Large intestine (tissue), 3 donors: ENCODE data around the gene ACBD6. TPM values are rescaled to one million over a fixed set of nuclear protein-coding genes. Genes with fewer than 3 reads are reported as not detected.

Experiments
- DNase-seq, 2 donors: peaks; one replicate each; pipeline versions ENCODE4 v3.0.0 to v3.0.0-alpha.2; 2013
- H3K27ac ChIP-seq: one replicate; pipeline ENCODE4 v1.5.1; 2013; ENCODE audit warnings: low read length
- H3K27me3 ChIP-seq: 2 replicates; pipeline ENCODE4 v1.6.1; 2013; ENCODE audit warnings: low read length; ENCODE audit not compliant: control insufficient read depth, insufficient read depth
- H3K36me3 ChIP-seq: 2 replicates; pipeline ENCODE4 v1.6.1; 2013; ENCODE audit warnings: low read length; ENCODE audit not compliant: control insufficient read depth, insufficient read depth
- H3K4me1 ChIP-seq: one replicate; pipeline ENCODE4 v1.6.1; 2013; ENCODE audit warnings: low read length; ENCODE audit not compliant: control insufficient read depth, insufficient read depth
- H3K4me3 ChIP-seq: one replicate; pipeline ENCODE4 v1.5.1; 2013; ENCODE audit warnings: low read length
- H3K9me3 ChIP-seq: one replicate; pipeline ENCODE4 v1.6.1; 2013; ENCODE audit warnings: mild to moderate bottlenecking, low read depth, low read length, moderate library complexity; ENCODE audit not compliant: control insufficient read depth
- WGBS: methylation state at CpG from one replicate; pipeline ENCODE4 v1.1.5; 2013; ENCODE audit warnings: low lambda C conversion rate; ENCODE audit not compliant: insufficient coverage; 5-methylcytosine and 5-hydroxymethylcytosine counted together
- polyA plus RNA-seq: library from polyadenylated mRNA; unstranded; fragments of 120-200 nt; gene quantifications from one replicate; pipeline ENCODE4 v1.2.1, GENCODE V29; 2013

Gene ACBD6
- polyA plus RNA-seq, 1 donor: 53.9 TPM

- DNase-seq: no peak
- WGBS: no CpG with 5 or more reads among the region's 3 CpGs
- no peak overlapping the region for H3K4me3 ChIP-seq
Observed at GRCh38 chr1:180310095-180310494, 192.3 kb downstream of the ACBD6 start.

GRCh38 chr1:180309338-180309737 is 193.0 kb downstream of the ACBD6 start:
- no peaks in the 10 kb centered on the region for H3K9me3 ChIP-seq
- H3K27me3 ChIP-seq: no peaks in the 10 kb centered on the region
- peak overlapping the region; percentile 36 for H3K27ac ChIP-seq
- peak in 1 of 2 donors; percentile 25 for DNase-seq
- peaks cover 6% of the 10 kb centered on the region for H3K36me3 ChIP-seq
- no CpG with 5 or more reads among the region's 1 CpG for WGBS
- H3K4me3 ChIP-seq: no peak overlapping the region
- H3K4me1 ChIP-seq: no peaks in the 10 kb centered on the region

More at GRCh38 chr1:180310095-180310494, 192.3 kb downstream of the ACBD6 start:
- no peaks in the 10 kb centered on the region for H3K27me3 ChIP-seq
- H3K27ac ChIP-seq: no peak overlapping the region
- H3K36me3 ChIP-seq: peaks cover 6% of the 10 kb centered on the region
- no peaks in the 10 kb centered on the region for H3K4me1 ChIP-seq
- H3K9me3 ChIP-seq: no peaks in the 10 kb centered on the region

GRCh38 chr1:180301135-180301742 is 201.1 kb downstream of the ACBD6 start:
- H3K27ac ChIP-seq: no peak overlapping the region
- H3K36me3 ChIP-seq: peaks cover 2% of the 10 kb centered on the region
- H3K4me3 ChIP-seq: no peak overlapping the region
- H3K27me3 ChIP-seq: no peaks in the 10 kb centered on the region
- no peaks in the 10 kb centered on the region for H3K9me3 ChIP-seq
- WGBS: no CpG with 5 or more reads among the region's 2 CpGs
- no peak for DNase-seq
- H3K4me1 ChIP-seq: peaks cover 2% of the 10 kb centered on the region

GRCh38 chr1:180299479-180300221 is 202.7 kb downstream of the ACBD6 start:
- H3K36me3 ChIP-seq: peaks cover 2% of the 10 kb centered on the region
- H3K27me3 ChIP-seq: no peaks in the 10 kb centered on the region
- H3K9me3 ChIP-seq: no peaks in the 10 kb centered on the region
- 100% methylated on average over 1 of the region's 7 CpGs for WGBS
- no peak overlapping the region for H3K4me3 ChIP-seq
- no peak overlapping the region for H3K27ac ChIP-seq
- no peak for DNase-seq
- peaks cover 2% of the 10 kb centered on the region for H3K4me1 ChIP-seq

GRCh38 chr1:180295999-180296398 is 206.4 kb downstream of the ACBD6 start:
- DNase-seq: no peak
- Histone ChIP-seq H3K36me3 (peaks cover 2% of the 10 kb centered on the region), H3K4me3 (no peak overlapping the region), H3K27ac (no peak overlapping the region), H3K4me1 (peaks cover 2% of the 10 kb centered on the region), H3K27me3 (no peaks in the 10 kb centered on the region), H3K9me3 (no peaks in the 10 kb centered on the region)
- no CpG with 5 or more reads among the region's 1 CpG for WGBS

- Histone ChIP-seq H3K27ac (no peak overlapping the region), H3K4me1 (peaks cover 2% of the 10 kb centered on the region), H3K27me3 (no peaks in the 10 kb centered on the region), H3K9me3 (no peaks in the 10 kb centered on the region), H3K4me3 (no peak overlapping the region), H3K36me3 (peaks cover 2% of the 10 kb centered on the region)
- no peak for DNase-seq
- WGBS: 100% methylated on average over 1 of the region's 2 CpGs
Observed at GRCh38 chr1:180294711-180295110, 207.7 kb downstream of the ACBD6 start.

- H3K27ac ChIP-seq: no peak overlapping the region
Observed at GRCh38 chr1:180291004-180291403, 211.4 kb downstream of the ACBD6 start.

GRCh38 chr1:180290265-180291001 is 211.9 kb downstream of the ACBD6 start:
- DNase-seq: no peak
- H3K27ac ChIP-seq: no peak overlapping the region
- H3K9me3 ChIP-seq: no peaks in the 10 kb centered on the region
- H3K36me3 ChIP-seq: peaks cover 6% of the 10 kb centered on the region
- H3K4me1 ChIP-seq: no peaks in the 10 kb centered on the region
- H3K4me3 ChIP-seq: no peak overlapping the region
- no peaks in the 10 kb centered on the region for H3K27me3 ChIP-seq
- 100% methylated on average over 2 of the region's 6 CpGs for WGBS

More at GRCh38 chr1:180291004-180291403, 211.4 kb downstream of the ACBD6 start:
- no peaks in the 10 kb centered on the region for H3K9me3 ChIP-seq
- WGBS: no CpG with 5 or more reads among the region's 1 CpG
- no peak overlapping the region for H3K4me3 ChIP-seq
- no peaks in the 10 kb centered on the region for H3K27me3 ChIP-seq
- H3K36me3 ChIP-seq: peaks cover 6% of the 10 kb centered on the region
- no peaks in the 10 kb centered on the region for H3K4me1 ChIP-seq
- DNase-seq: no peak

GRCh38 chr1:180288940-180289339 is 213.4 kb downstream of the ACBD6 start:
- Histone ChIP-seq H3K36me3 (peaks cover 9% of the 10 kb centered on the region), H3K4me3 (no peak overlapping the region), H3K9me3 (no peaks in the 10 kb centered on the region), H3K27ac (no peak overlapping the region), H3K4me1 (no peaks in the 10 kb centered on the region), H3K27me3 (no peaks in the 10 kb centered on the region)
- DNase-seq: no peak
- no CpG with 5 or more reads among the region's 1 CpG for WGBS

- no peak for DNase-seq
- whole genome bisulfite sequencing: 80% methylated on average over 1 of the region's 3 CpGs
- no peaks in the 10 kb centered on the region for H3K9me3 ChIP-seq
- no peak overlapping the region for H3K4me3 ChIP-seq
- no peaks in the 10 kb centered on the region for H3K27me3 ChIP-seq
- H3K27ac ChIP-seq: no peak overlapping the region
- H3K36me3 ChIP-seq: peaks cover 11% of the 10 kb centered on the region
- no peaks in the 10 kb centered on the region for H3K4me1 ChIP-seq
Observed at GRCh38 chr1:180287988-180288705, 214.2 kb downstream of the ACBD6 start.
